Thoracic aorta (tissue), 2 donors: ENCODE data around the gene NFU1. TPM values are rescaled to one million over a fixed set of nuclear protein-coding genes. Genes with fewer than 3 reads are reported as not detected.

Experiments
- ATAC-seq: fragments of 150-250 bp; one replicate; pipeline ENCODE4 v1.8.0; 2017; ENCODE audit warnings: low read depth; ENCODE audit not compliant: insufficient number of reproducible peaks, low FRiP score
- DNase-seq: peaks from one replicate; pipeline ENCODE4 v3.0.0-alpha.2; 2020; ENCODE audit warnings: low spot score
- H3K27ac ChIP-seq, 2 donors: fragments of 200-600 bp; sonication (generic); 1 replicate in 1 of 2; 2 replicates in 1 of 2; pipeline ENCODE4 v1.5.1; 2016; ENCODE audit warnings: mild to moderate bottlenecking in 2 of 2, moderate library complexity in 2 of 2
- H3K27me3 ChIP-seq: fragments of 200-600 bp; sonication (generic); replicated peaks from 2 replicates; pipeline ENCODE4 v1.6.0; 2016; ENCODE audit warnings: mild to moderate bottlenecking; ENCODE audit not compliant: insufficient read depth
- H3K36me3 ChIP-seq: fragments of 200-600 bp; sonication (generic); one replicate; pipeline ENCODE4 v1.5.1; 2016
- H3K4me1 ChIP-seq, 2 donors: fragments of 200-600 bp; sonication (generic); 1 replicate in 1 of 2; 2 replicates in 1 of 2; pipeline versions ENCODE4 v1.5.1 to v1.6.0; 2016; ENCODE audit warnings: low read depth in 2 of 2, mild to moderate bottlenecking in 1 of 2; ENCODE audit not compliant: control insufficient read depth in 1 of 2
- H3K4me3 ChIP-seq: fragments of 200-600 bp; sonication (generic); 2 replicates; pipeline ENCODE4 v1.5.1; 2016; ENCODE audit warnings: mild to moderate bottlenecking
- H3K9me3 ChIP-seq: fragments of 200-600 bp; sonication (generic); 2 replicates; pipeline ENCODE4 v1.5.1; 2016
- CTCF ChIP-seq: fragments of 200-600 bp; sonication (generic); IDR thresholded peaks from one replicate; pipeline ENCODE4 v1.5.1; 2019; ENCODE audit warnings: antibody characterized with exemption
- total RNA-seq, 2 donors: library from RNA; depleted of rRNA; stranded (reverse); fragments of >200 nt; gene quantifications; one replicate each; pipeline versions ENCODE4 v1.1.0 to v1.2.3, GENCODE V29; 2016

Gene NFU1
- total RNA-seq, 2 donors from 2014 or later: 44.6 to 51.6 TPM

- Histone ChIP-seq H3K36me3 (peaks cover 38% of the 10 kb centered on the region), H3K4me3 (no peak overlapping the region), H3K4me1 (no peaks in the 10 kb centered on the region), H3K27me3 (no peaks in the 10 kb centered on the region), H3K9me3 (no peaks in the 10 kb centered on the region), H3K27ac (no peak overlapping the region)
- DNase-seq: no peak
- ATAC-seq: peak; percentile 60
- TF ChIP-seq CTCF: no peak
These were observed 83.9 kb downstream of the NFU1 start for GRCh38 chr2:69353360-69353759.

GRCh38 chr2:69348781-69349180 is 88.5 kb downstream of the NFU1 start:
- Histone ChIP-seq H3K27me3 (no peaks in the 10 kb centered on the region), H3K27ac (no peak overlapping the region), H3K4me3 (no peak overlapping the region), H3K9me3 (no peaks in the 10 kb centered on the region), H3K4me1 (no peaks in the 10 kb centered on the region), H3K36me3 (peaks cover 53% of the 10 kb centered on the region)
- DNase-seq (no peak), ATAC-seq (no peak)
- no peak for TF ChIP-seq CTCF

Other genes starting within 250 kb of the NFU1 start
- 10 to 100 TPM; 45.6 to 53.1 TPM for gene GFPT1, start 50.2 kb downstream of the NFU1 start, total RNA-seq
- gene AAK1, start 206.3 kb upstream of the NFU1 start, total RNA-seq: 10 to 100 TPM; 55.2 to 77.9 TPM